Endothelial cell of umbilical vein (primary cell): Measurements from ENCODE around the gene PRPF38B.
"Not testable (repeated sequence)": the region's sequence is repeated elsewhere in the genome, so short reads cannot be mapped to it uniquely, and the experiment has no call there.

Experiments
- CTCF ChIP-seq, 2 donors: IDR thresholded peaks; 1 replicate in 1 of 2; 2 replicates in 1 of 2; pipeline ENCODE4 v1.5.1; 2011; ENCODE audit warnings: low read length in 2 of 2, mild to moderate bottlenecking in 2 of 2, moderate library complexity in 2 of 2, control low read depth in 1 of 2, inconsistent platforms in 1 of 2, low read depth in 1 of 2; ENCODE audit not compliant: insufficient read depth in 1 of 2; ENCODE audit errors: extremely low read depth in 1 of 2
- EZH2 ChIP-seq: IDR thresholded peaks from 2 replicates; pipeline ENCODE4 v1.6.1; 2012; ENCODE audit warnings: borderline replicate concordance, low read depth, mild to moderate bottlenecking, moderate library complexity, low read length, inconsistent platforms; ENCODE audit not compliant: severe bottlenecking
- FOS ChIP-seq: IDR thresholded peaks from 2 replicates; pipeline ENCODE4 v1.6.1; 2011; ENCODE audit warnings: mild to moderate bottlenecking, low read length, moderate library complexity, borderline replicate concordance; ENCODE audit not compliant: insufficient read depth
- GATA2 ChIP-seq: IDR thresholded peaks from 2 replicates; pipeline ENCODE4 v1.7.0; 2011; ENCODE audit warnings: low read depth, mild to moderate bottlenecking, moderate library complexity, mixed read lengths, low read length; ENCODE audit not compliant: insufficient read length, insufficient read depth
- JUN ChIP-seq: IDR thresholded peaks from 2 replicates; pipeline ENCODE4 v1.6.1; 2011; ENCODE audit warnings: borderline replicate concordance, low read depth; ENCODE audit not compliant: insufficient read length, insufficient read depth
- MAX ChIP-seq: IDR thresholded peaks from 2 replicates; pipeline ENCODE4 v1.6.1; 2011; ENCODE audit not compliant: insufficient read depth, insufficient read length
- MYC ChIP-seq: IDR thresholded peaks from one replicate; pipeline ENCODE4 v1.6.1; 2011; ENCODE audit warnings: mild to moderate bottlenecking, low read depth, low read length
- POLR2A ChIP-seq: IDR thresholded peaks from 2 replicates; pipeline ENCODE4 v1.6.1; 2012; ENCODE audit warnings: low read depth, mild to moderate bottlenecking, control low read depth, low read length
- POLR2AphosphoS5 ChIP-seq: IDR thresholded peaks from 2 replicates; pipeline ENCODE4 v1.6.1; 2012; ENCODE audit warnings: low read depth, mild to moderate bottlenecking, control low read depth, low read length, moderate library complexity; ENCODE audit not compliant: insufficient read depth

DNA sequence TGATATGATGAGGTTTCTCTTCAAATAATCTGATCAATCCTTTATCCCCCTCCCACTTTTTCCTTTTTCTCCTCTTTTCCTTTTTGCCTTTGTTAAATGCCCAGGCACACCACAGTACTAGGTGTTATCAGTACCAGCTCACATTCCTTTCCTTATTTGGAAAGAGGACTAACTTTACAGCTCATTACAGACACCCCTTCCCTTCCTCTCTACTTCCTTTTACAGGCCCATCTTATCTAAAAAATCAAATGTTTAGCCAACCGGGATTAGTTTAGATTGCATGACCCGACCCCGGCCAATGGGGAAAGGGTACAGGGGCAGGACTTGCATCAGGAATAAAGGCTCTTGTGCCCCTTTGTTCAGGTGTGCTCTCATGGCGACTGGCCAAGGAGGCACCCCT lies 10.4 kb upstream of the PRPF38B start:
- not testable (repeated sequence) for TF ChIP-seq EZH2; CTCF (IDR thresholded peaks at IDR 0.05; ENCODE audit: extremely low read depth in 1 of 2, insufficient read depth in 1 of 2, low read depth in 1 of 2, low read length in 2 of 2); POLR2A; FOS; MYC; POLR2AphosphoS5; MAX; JUN
- peak; percentile 67 for TF ChIP-seq GATA2
